Measurements from ENCODE around the gene NGFR. TPM values are rescaled to one million over a fixed set of nuclear protein-coding genes. Genes with fewer than 3 reads are reported as not detected.
A peak's percentile ranks its signal among the peaks of the same experiment; 100 is the strongest.

The NGFR gene
- total and polyA plus RNA-seq, 3 donors from 2014 or later: 11.3 to 21.5 (median 20.6) TPM

GRCh38 chr17:49512296-49513043, 17.4 kb downstream of the NGFR start:
- no peak for TF ChIP-seq CTCF (IDR thresholded peaks at IDR 0.05)
- no peak for TF ChIP-seq POLR2A (IDR thresholded peaks at IDR 0.05)
- WGBS, 2 donors: 88 to 92% methylated on average over 12 to 25 of the region's 26 CpGs
- no peaks in the 10 kb centered on the region for H3K9me3 ChIP-seq
- no peak for DNase-seq
- no peak overlapping the region for H3K4me3 ChIP-seq
- no peak overlapping the region for H3K27ac ChIP-seq
- H3K27me3 ChIP-seq: no peaks in the 10 kb centered on the region
- H3K36me3 ChIP-seq (ENCODE audit: low read depth, missing control alignments): no peaks in the 10 kb centered on the region
- peaks cover 31% of the 10 kb centered on the region for H3K4me1 ChIP-seq
- intact Hi-C loops (cut with DNase I; ENCODE audit: low total_unique reads): no loop called here

GRCh38 chr17:49513044-49513395, 17.9 kb downstream of the NGFR start:
- Histone ChIP-seq H3K4me3 (no peak overlapping the region), H3K27me3 (no peaks in the 10 kb centered on the region), H3K4me1 (peaks cover 31% of the 10 kb centered on the region), H3K27ac (no peak overlapping the region), H3K36me3 (ENCODE audit: low read depth, missing control alignments) (no peaks in the 10 kb centered on the region), H3K9me3 (no peaks in the 10 kb centered on the region)
- DNase-seq: no peak
- WGBS, 2 donors: 80% methylated on average over 6 of the region's 6 CpGs; no CpG with 5 or more reads in 1 of the 2 donors
- intact Hi-C loops (cut with DNase I; ENCODE audit: low total_unique reads): no loop called here
- TF ChIP-seq POLR2A (IDR thresholded peaks at IDR 0.05): no peak
- TF ChIP-seq CTCF (IDR thresholded peaks at IDR 0.05): no peak

- Histone ChIP-seq H3K36me3 (ENCODE audit: low read depth, missing control alignments) (no peaks in the 10 kb centered on the region), H3K27ac (no peak overlapping the region), H3K9me3 (no peaks in the 10 kb centered on the region), H3K27me3 (no peaks in the 10 kb centered on the region), H3K4me3 (no peak overlapping the region), H3K4me1 (peaks cover 31% of the 10 kb centered on the region)
- TF ChIP-seq POLR2A (IDR thresholded peaks at IDR 0.05) (no peak), CTCF (IDR thresholded peaks at IDR 0.05) (no peak)
- no peak for DNase-seq
- intact Hi-C loops (cut with DNase I; ENCODE audit: low total_unique reads): no loop called here
- WGBS, 2 donors: 74 to 78% methylated on average over 4 to 8 of the region's 8 CpGs
These were observed 18.5 kb downstream of the NGFR start for GRCh38 chr17:49513641-49514040.

GRCh38 chr17:49514071-49514721, 19.1 kb downstream of the NGFR start:
- Histone ChIP-seq H3K4me3 (no peak overlapping the region), H3K27me3 (no peaks in the 10 kb centered on the region), H3K27ac (peak overlapping the region; percentile 26 to 63), H3K36me3 (ENCODE audit: low read depth, missing control alignments) (no peaks in the 10 kb centered on the region), H3K9me3 (no peaks in the 10 kb centered on the region), H3K4me1 (peaks cover 31% of the 10 kb centered on the region)
- TF ChIP-seq CTCF (IDR thresholded peaks at IDR 0.05) (peak in 1 of 3 experiments; percentile 3), POLR2A (IDR thresholded peaks at IDR 0.05) (no peak)
- peak; percentile 74 for DNase-seq
- intact Hi-C loops (cut with DNase I; ENCODE audit: low total_unique reads): no loop called here
- WGBS, 2 donors: 53 to 65% methylated on average over 9 to 15 of the region's 15 CpGs

All from testis (tissue), 3 donors.